Effector CD8-positive, alpha-beta T cell (primary cell): ENCODE measurements around the gene STAC.
A peak's percentile ranks its signal among the peaks of the same experiment; 100 is the strongest.
"Not testable (repeated sequence)": the region's sequence is repeated elsewhere in the genome, so short reads cannot be mapped to it uniquely, and the experiment has no call there.

Source experiments
- DNase-seq: peaks from one replicate; lab custom pipeline; 2025; lab: John Stamatoyannopoulos, UW

Gene STAC

GRCh38 chr3:36416599-36416998 lies 36.3 kb downstream of the STAC start:
- DNase-seq = no peak

- DNase-seq = no peak
Observed at GRCh38 chr3:36417237-36417636, 36.9 kb downstream of the STAC start.

- no peak for DNase-seq
Observed at GRCh38 chr3:36418296-36418695, 38.0 kb downstream of the STAC start.

DNA sequence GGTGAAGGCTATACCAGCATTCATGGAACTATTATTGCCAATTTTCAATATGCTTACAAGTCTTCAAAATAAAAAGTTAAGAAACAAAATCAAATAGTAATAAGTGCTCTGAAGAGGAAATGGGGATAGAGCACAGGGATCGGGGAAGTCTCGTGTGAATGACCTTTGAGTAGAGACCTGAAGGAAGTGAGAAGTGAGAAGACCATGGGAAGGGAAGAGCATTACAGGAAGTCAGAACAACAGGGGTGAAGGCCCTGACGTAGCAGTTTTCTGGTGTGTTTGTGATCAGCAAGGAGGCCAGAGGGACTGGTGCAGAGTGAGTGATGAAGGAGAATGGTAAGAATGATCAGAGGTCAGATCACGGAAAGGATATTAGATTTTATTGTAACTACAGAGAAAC lies 48.1 kb downstream of the STAC start:
- DNase-seq = no peak

DNA sequence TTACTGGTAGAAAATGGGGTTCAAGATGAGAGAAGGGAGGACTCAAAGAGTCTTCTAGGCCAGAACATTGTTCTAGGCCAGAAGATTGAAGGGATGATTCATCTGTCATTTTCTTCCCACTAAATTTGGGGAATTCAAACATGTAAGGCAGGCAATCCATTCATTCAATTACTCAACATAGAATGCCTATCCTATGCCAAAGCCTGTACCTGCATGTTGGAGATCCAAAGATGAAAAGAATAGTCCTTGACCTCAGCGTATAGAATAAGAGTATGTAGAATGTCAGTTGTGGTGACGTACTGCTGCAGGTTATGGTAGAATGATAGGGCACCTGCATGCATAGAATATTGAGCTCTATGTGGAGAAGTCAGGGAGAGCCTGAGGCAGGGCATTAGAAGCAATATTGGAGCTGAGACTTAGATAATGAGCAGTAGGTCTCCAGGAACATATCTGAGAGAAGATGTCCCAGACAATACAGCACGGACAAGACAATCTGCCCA lies 49.7 kb downstream of the STAC start:
- DNase-seq = no peak

- DNase-seq = no peak
Observed at GRCh38 chr3:36433511-36433910, 53.2 kb downstream of the STAC start.

DNA sequence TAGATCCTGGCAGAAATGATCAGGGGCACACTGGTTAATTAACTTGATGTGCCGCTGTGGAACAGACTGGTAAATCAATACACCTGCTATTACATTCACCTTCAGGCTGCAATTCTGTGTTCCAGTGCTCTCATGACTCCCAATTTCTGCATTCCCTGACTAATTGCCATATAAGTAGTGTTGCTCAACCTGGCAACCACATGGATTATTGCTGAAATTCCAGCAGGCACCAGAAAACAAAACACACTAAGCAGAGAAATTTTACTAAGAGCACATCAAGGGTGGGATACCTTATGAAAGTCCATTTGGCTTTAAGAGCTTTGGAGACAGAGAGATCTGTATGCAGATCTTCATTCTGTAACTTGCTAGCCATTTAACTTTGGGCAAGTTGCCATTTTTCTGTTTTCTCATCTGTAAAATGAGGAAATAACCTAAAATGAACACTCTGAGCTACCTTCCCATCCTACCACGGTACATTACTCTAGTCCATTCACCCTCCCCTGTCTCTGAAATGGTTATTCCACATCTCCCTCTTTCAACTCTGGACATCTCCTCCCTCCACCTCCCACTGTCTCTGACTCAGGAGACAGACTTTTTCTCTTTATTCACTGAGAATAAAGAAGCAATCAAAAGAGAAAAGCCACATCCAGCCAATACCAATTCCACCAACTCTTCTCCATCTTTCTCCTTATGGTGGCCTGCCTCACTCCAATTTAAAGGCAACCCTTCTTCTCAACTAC lies 54.6 kb downstream of the STAC start:
- DNase-seq = no peak

DNA sequence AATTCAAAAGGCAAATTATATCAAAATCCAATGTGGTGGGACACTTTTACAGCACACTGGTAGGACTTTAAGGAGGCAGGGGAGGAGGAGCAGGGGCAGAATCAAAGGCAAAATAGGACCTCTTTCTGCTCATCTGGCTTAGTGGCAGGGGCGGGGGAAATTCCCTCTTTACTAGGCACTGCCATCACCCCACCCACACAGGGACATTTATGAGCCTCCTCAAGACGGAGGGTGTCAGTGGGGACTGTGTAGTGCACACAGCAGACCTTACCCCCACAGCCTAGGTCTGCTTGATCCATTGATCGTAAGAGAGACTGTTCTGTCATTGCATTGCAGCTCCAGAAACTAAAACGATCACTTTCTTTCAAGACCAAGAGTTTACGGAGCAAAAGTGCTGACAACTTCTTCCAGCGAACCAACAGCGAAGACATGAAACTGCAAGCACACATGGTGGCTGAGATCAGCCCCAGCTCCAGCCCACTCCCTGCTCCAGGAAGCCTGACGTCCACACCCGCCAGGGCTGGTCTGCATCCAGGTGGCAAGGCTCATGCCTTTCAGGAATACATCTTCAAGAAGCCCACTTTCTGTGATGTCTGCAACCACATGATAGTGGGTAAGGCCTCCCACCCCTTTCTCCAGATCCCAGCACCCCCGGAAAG lies 62.9 kb downstream of the STAC start:
- no peak for DNase-seq

DNA sequence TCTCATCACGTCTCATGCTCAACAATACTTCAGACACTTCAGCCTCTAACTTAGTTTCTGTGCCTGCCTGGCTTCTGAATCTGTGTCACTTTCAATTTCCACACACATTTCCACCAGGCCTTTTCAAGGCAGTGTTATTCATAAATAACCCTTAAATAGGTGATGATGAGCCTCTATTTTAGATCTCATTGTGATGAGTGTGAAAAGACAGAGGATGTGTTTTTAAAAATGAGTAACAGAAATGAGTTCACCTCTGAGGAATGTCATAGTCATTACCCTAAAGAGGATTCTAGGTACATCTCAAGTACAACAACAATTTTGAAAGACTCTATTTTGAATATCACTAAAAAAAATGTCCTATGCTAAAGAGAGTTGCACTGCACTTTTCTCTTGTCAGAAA lies 64.6 kb downstream of the STAC start:
- no peak for DNase-seq

DNA sequence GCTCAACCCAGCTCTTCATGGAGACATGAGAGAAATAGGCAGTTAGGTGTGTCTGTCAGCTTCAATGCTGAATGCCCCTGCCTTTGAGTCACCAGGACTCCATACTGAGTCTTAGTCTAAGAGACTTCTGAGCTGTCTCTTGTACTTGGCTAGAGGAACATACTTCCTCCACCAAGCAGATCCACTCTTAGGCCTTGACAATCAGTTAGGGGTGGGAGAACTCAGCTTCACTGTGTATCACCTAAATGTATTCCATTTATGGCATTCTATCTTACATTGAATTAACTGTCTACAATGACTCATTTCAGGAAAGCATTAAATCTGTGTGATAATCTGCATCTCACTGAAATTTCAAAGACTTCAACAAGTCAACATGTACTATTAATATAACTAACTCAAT lies 66.0 kb downstream of the STAC start:
- no peak for DNase-seq

DNA sequence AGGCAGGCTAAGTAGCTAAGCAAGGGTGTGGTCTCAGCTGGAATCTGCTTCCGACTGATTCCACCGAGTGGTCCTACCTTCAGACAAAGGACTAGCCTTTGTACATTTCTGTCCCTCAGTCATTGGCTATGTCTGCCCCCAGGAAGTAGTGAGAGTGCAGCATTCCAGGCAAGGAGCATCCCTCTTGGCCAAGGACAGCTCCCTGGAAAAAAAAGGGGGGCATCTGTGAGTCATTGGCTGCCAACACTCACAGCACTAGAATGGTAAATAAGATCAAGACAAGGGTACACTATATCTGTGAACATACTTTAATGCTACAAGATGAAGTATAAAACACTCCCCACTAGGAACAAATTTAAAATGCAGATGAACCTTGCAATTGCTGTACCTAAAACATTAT lies 66.8 kb downstream of the STAC start:
- no peak for DNase-seq

GRCh38 chr3:36451816-36452215 lies 71.5 kb downstream of the STAC start:
- DNase-seq = no peak

- not testable (repeated sequence) for DNase-seq
Observed at GRCh38 chr3:36453213-36453612, 72.9 kb downstream of the STAC start.

GRCh38 chr3:36453896-36454295 lies 73.6 kb downstream of the STAC start:
- peak; percentile 3 for DNase-seq

DNA sequence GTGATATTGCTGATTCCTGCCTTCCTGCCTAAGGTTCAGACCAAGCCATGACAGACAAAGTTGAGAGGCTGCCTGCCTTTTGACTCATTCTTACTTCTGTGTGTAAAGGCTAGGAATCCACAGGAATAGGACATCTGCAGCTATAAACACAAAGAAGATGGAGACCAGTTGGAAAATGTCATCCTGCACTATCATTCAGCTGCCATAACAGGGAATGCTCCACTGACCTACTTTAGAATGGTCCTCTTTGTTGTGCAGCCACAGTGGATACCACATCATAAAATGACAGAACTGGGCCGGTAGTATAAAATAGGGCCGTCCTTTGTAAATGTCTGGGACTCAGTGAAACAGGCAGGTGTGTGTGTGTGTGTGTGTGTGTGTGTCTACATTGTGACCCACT lies 75.1 kb downstream of the STAC start:
- no peak for DNase-seq

- no peak for DNase-seq
Observed at GRCh38 chr3:36456784-36457183, 76.5 kb downstream of the STAC start.

- DNase-seq = no peak
Observed at GRCh38 chr3:36457667-36458066, 77.4 kb downstream of the STAC start.

- DNase-seq = no peak
Observed at GRCh38 chr3:36459177-36459576, 78.9 kb downstream of the STAC start.

GRCh38 chr3:36461597-36461996 lies 81.3 kb downstream of the STAC start:
- no peak for DNase-seq

- not testable (repeated sequence) for DNase-seq
Observed at GRCh38 chr3:36472045-36472444, 91.7 kb downstream of the STAC start.

DNA sequence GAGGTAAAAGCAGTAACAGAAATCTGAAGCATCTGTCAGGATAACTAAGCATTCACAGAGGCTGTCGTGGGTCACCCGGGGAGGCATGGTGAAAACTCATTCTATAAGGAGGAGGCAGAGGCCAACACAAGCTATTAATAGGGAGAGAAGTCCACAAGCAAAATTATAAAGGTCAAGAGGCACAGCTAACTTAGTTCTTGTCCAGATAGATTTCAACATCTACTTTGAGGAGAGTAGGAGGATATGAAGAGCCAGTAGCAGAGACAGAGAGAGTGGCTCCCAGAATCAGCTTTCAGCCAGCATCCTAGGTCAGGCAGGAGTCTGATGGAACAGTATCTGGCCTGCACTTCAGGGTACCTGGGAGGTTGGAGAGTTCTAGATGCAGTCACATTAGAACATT lies 95.3 kb downstream of the STAC start:
- DNase-seq = no peak

- DNase-seq = no peak
Observed at GRCh38 chr3:36476286-36476942, 96.1 kb downstream of the STAC start.

GRCh38 chr3:36477655-36478054 lies 97.4 kb downstream of the STAC start:
- DNase-seq = no peak
